NCI-H510A (cell line): ENCODE measurements around the gene CDC42EP4.
"Not testable (repeated sequence)": the region's sequence is repeated elsewhere in the genome, so short reads cannot be mapped to it uniquely, and the experiment has no call there.

Source experiments
- DNase-seq: peaks from one replicate; lab custom pipeline; 2025; lab: John Stamatoyannopoulos, UW

Gene CDC42EP4

GRCh38 chr17:73342541-73343167, 30.9 kb upstream of the CDC42EP4 start:
- DNase-seq = no peak

- no peak for DNase-seq
These were observed 30.3 kb upstream of the CDC42EP4 start for GRCh38 chr17:73342050-73342522.

GRCh38 chr17:73341350-73342049, 29.7 kb upstream of the CDC42EP4 start:
- no peak for DNase-seq

DNA sequence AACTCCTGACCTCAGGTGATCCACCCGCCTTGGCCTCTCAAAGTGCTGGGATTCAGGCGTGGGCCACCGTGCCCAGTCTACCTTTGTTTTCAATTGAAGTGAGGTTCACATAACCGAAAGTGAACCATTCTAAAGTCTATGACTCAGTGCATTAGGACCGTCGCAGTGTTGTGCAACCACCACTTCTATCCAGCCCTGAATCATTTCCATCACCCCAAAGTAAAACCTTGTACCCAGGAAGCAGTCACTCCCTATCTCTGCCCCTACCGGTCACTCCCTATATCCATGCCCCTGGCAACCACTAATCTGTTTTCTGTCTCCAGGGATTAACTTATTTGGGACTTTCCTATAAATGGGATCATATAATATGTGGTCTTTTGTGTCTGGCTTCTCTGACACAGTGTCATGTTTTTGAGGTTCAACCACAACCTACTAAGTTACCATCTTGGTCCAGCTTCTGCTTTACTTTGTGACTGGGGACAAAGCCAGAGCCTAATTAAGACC, 28.3 kb upstream of the CDC42EP4 start:
- DNase-seq = no peak

DNA sequence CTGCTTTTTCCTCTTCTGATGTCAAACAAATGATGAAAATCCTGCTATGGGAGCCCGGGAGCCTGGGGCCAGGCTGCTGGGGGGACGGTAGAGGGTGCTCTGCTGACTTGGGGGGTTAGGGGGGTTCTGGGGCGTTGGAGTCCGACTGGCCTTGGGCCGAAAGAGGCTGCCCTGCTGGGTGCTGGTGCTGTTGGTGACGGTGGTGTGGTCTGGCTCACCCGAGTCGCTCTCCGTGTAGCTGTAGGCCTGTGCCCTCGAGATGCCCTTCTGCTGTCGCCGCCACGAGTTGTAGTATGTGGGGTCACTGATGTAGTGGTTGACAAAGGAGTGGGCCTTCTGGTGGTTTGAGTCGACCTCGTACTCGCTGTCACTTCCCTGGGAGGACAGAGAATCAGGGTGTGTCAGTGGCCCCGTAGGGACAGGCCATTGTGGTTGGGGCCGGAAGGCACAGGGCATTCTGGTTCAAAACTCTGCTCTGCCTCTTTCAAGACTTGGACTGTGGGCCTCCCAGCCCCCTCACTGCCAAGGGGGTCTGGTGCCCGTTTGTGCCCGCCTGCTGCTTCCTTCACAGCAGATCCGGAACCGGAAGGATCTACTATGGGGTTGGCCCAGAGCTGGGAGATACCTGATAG, 26.9 kb upstream of the CDC42EP4 start:
- DNase-seq = no peak

- DNase-seq = no peak
These were observed 26.3 kb upstream of the CDC42EP4 start for GRCh38 chr17:73338050-73338521.

- no peak for DNase-seq
These were observed 25.5 kb upstream of the CDC42EP4 start for GRCh38 chr17:73337330-73337710.

DNA sequence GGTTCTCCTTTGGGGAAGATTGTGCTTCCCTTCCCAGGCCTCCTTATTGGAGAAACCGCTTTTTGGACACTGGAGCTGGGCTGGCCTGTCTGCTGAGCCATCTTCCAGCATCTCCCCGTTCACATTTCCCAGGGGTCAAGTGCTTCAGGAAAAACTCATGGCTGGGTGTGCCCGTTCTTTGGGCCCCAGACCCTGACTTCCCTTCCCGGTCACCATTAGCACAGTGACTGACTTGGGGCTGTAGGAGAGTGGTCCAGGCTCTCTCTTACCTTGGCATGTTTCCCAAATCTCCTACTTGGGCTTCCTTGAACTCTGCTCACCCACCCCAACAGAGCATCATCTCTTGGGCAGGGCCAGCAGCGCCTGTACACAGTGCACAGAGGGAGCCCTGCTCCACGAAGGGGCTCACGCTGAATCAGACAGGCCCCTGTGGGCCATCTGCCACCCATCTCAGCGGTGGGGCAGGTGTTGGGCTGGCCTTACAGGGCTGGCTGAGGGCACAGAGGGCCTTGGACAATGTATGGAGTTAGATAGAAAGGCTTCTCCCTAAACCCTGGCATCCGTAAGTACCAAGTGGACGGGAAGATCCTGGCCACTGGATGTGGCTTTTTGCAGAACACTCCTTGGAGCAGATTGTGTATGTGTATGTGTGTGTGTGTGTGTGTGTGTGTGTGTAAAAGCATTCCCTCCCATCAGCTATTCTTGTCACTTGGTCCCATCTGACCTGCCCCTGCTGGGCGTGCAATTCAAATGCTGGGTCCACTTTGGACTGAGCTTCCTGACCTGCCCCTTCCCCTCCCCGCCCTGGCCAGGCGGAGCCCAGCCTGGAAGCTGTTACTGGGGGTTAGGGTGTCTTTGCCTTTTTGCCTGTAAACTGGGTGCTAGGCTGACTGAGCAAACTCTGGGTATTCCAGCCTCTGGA, 24.9 kb upstream of the CDC42EP4 start:
- no peak for DNase-seq

DNA sequence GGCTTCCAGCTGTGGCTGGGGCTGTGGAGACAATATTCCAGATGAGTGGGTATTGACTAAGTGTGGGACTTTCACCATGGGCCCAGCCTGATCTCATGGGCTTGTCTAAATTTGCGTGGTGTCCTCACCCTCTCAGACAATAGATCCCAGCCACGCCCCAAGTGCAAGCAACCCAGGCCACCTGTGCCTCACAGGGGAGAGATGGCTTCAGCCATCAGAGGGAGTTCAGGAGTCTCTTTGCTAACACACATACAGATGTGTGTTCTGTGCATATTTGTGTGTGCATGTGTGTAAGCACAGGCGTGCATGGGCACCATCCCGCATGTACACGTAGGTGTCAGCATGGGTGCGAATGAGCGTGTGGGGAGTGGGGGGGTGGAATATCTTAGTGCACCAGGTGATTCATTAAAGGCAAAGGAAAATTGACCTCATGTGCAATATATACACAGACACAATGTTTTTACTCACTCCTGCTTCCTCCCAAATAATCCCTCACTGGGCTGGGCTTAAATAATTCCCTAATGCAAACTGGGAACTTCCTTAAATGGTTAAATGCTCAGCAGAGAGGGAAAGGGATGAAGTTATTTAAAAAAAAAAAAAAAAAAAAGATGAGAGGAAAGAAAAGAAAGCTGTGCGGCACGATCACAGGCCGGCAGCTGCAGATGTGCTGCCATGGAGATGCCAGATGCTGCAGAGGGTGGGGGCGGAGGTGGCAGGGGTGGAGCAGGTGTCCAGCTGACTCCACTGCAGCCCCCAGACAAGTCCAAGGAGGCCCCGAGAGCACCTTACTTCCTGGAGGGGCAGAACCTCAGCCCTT, 24.0 kb upstream of the CDC42EP4 start:
- DNase-seq = no peak

- DNase-seq = no peak
These were observed 23.1 kb upstream of the CDC42EP4 start for GRCh38 chr17:73334771-73335513.

GRCh38 chr17:73333445-73333844, 21.6 kb upstream of the CDC42EP4 start:
- DNase-seq = not testable (repeated sequence)

- DNase-seq = no peak
These were observed 19.3 kb upstream of the CDC42EP4 start for GRCh38 chr17:73331060-73331459.

DNA sequence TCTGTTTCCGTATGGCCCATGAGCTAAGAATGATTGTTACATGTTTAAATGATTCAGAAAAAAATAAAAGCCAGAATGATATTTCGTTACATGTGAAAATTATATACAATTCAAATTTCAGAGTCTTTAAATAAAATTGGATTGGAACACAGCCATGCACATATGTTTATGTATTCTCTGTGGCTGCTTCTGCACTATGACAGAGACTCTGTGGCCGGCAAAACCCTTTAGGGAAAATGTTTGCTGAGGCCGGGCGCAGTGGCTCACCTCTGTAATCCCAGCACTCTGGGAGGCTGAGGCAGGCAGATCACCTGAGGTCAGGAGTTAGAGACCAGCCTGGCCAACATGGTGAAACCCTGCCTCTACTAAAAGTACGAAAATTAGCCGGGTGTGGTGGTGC, 15.9 kb upstream of the CDC42EP4 start:
- no peak for DNase-seq

DNA sequence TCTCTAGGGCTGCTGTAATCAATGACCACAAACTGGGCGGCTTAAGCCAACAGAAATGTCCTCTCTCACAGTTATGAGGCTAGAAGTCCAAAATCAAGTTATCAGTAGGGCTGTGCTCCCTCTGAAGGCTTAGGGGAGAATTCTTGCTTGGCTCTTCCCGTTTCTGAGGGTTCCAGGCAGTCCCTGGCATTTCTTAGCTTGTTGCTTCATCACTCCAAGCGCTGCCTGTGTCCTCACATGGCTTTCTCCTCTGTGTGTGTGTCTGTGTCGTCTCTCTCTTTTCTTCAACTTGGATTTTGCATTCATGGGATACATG, 13.7 kb upstream of the CDC42EP4 start:
- no peak for DNase-seq

- DNase-seq = no peak
These were observed 13.1 kb upstream of the CDC42EP4 start for GRCh38 chr17:73324711-73325526.

DNA sequence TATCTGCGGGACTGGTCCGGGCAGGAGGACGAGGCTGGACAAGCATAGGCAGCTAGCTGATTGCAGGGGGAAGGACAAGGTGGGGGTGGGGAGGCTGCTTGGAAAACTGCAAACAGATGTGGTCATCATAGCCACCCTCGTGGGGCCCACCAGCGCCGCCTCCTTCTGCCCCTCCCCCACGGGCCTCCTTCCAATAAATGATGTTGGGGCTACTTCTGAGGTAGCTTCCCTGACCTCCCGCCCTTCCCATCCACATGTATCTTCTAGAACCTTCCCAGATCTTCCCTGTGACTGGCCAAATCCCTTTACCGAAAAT, 12.3 kb upstream of the CDC42EP4 start:
- no peak for DNase-seq

DNA sequence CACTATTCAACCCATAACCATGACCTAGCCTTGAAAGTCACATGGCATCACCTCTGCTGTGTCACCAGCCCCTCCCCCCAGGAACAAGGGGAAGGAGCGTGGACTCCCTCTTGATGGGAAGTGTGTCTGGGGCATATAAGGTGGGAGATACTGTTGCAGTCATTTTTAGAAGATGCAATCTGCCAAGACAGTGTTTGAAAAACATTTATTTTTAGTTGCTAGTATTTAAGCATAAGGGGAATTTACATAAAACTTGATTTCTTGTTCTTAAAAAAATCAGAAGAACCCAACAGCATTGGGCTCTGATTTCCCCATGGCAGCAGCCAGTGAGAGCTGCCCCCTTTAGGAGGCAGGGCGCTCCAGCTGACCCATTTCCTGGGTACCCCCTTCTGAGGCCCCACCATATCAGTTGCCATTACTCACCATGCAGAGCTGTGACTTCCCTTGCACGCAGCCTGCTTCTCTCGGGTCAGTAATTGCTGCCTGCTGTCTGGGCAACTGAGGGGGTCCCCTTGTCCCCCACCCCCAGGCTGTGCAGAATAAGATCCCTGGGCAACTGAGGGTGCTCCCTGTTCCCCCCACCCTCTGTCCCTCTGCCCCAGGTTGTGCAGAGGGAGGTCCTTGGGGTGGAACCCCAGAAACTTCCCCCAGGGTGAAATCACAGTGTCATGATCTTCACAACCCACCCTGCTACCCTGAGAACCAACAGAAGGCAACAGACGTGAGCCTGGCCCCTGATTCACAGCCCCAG, 11.8 kb upstream of the CDC42EP4 start:
- DNase-seq = no peak

GRCh38 chr17:73320601-73321264, 8.9 kb upstream of the CDC42EP4 start:
- no peak for DNase-seq
